PFSK-1 (cell line): Measurements from ENCODE around the gene EPG5.

Source experiments
- POLR2AphosphoS5 ChIP-seq: IDR thresholded peaks from 2 replicates; pipeline ENCODE4 v1.6.1; 2012; ENCODE audit warnings: low read depth, mild to moderate bottlenecking, control low read depth, low read length, moderate library complexity
- REST ChIP-seq, 2 experiments: IDR thresholded peaks; 2 replicates each; pipeline versions ENCODE4 v1.6.1 to v1.8.0; 2011 to 2012; ENCODE audit warnings: low read depth in 2 of 2, low read length in 2 of 2, control low read depth in 1 of 2, inconsistent platforms in 1 of 2, mild to moderate bottlenecking in 1 of 2, moderate library complexity in 1 of 2; ENCODE audit not compliant: insufficient read depth in 1 of 2
- TAF1 ChIP-seq: IDR thresholded peaks from 2 replicates; pipeline ENCODE4 v1.6.1; 2012; ENCODE audit warnings: low read length, control low read depth, borderline replicate concordance; ENCODE audit not compliant: insufficient read depth

- TF ChIP-seq REST (IDR thresholded peaks at IDR 0.05; ENCODE audit: insufficient read depth in 1 of 2, low read depth in 2 of 2, low read length in 2 of 2) = no peak
- no peak for TF ChIP-seq TAF1
- no peak for TF ChIP-seq POLR2AphosphoS5
Observed at GRCh38 chr18:45836242-45837205, 130.6 kb downstream of the EPG5 start.
